ENCODE results near the gene TRIM24. TPM values are rescaled to one million over a fixed set of nuclear protein-coding genes. Genes with fewer than 3 reads are reported as not detected.
A peak's percentile ranks its signal among the peaks of the same experiment; 100 is the strongest.

TRIM24 gene
- total and polyA plus RNA-seq, 2 of the 13 experiments (the other 11 are each of a cell fraction or from before 2014, with no cell fraction given), result 100 to 106 TPM

DNA sequence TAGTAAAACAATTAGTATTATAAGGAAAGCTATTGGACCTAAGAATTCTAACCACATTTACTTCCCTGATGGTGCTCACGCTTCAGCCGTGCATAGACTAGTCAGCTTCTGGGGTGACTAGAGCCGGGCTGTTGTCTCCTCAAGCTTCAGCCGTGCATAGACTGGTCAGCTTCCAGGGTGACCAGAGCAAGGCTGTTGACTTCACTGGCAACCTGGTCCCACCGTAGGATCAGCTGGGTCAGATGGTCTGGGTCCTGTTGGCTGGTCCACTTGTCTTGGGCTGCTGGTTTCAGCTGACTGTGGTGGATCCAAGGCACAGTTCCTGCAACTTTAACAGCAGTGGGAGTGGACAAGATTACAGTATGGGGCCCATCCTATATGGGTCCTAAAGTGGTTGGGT lies 99.4 kb downstream of the TRIM24 start (continued):
- no peak for TF ChIP-seq ZBTB8A (CRISPR knock-in tag; IDR thresholded peaks at IDR 0.05; ENCODE audit: borderline replicate concordance, low read depth)
- TF ChIP-seq SKIL (CRISPR knock-in tag; IDR thresholded peaks at IDR 0.05; ENCODE audit: borderline replicate concordance), result no peak
- TF ChIP-seq ATF7 (IDR thresholded peaks at IDR 0.05), result no peak
- TF ChIP-seq ATF7 (CRISPR knock-in tag; IDR thresholded peaks at IDR 0.05), result no peak
- no peak for TF ChIP-seq E2F2 (CRISPR knock-in tag; IDR thresholded peaks at IDR 0.05; ENCODE audit: borderline replicate concordance)
- peak; percentile 94 for TF ChIP-seq RBM22 (optimal IDR thresholded peaks at IDR 0.05; ENCODE audit: low read length)
- TF ChIP-seq, protein P1, sequence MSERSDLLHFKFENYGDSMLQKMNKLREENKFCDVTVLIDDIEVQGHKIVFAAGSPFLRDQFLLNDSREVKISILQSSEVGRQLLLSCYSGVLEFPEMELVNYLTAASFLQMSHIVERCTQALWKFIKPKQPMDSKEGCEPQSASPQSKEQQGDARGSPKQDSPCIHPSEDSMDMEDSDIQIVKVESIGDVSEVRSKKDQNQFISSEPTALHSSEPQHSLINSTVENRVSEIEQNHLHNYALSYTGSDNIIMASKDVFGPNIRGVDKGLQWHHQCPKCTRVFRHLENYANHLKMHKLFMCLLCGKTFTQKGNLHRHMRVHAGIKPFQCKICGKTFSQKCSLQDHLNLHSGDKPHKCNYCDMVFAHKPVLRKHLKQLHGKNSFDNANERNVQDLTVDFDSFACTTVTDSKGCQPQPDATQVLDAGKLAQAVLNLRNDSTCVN (CRISPR knock-in tag; IDR thresholded peaks at IDR 0.05; ENCODE audit: borderline replicate concordance), result no peak
- TF ChIP-seq SRF (IDR thresholded peaks at IDR 0.05; ENCODE audit: low read depth, low read length), result no peak
- TF ChIP-seq POLR2G (IDR thresholded peaks at IDR 0.05; ENCODE audit: low read depth, low read length), result 0 out of 2 replicates have a peak, but pooled peaks have one; percentile 37
- TF ChIP-seq SALL2 (CRISPR knock-in tag; IDR thresholded peaks at IDR 0.05), result no peak
- TF ChIP-seq, protein P2, sequence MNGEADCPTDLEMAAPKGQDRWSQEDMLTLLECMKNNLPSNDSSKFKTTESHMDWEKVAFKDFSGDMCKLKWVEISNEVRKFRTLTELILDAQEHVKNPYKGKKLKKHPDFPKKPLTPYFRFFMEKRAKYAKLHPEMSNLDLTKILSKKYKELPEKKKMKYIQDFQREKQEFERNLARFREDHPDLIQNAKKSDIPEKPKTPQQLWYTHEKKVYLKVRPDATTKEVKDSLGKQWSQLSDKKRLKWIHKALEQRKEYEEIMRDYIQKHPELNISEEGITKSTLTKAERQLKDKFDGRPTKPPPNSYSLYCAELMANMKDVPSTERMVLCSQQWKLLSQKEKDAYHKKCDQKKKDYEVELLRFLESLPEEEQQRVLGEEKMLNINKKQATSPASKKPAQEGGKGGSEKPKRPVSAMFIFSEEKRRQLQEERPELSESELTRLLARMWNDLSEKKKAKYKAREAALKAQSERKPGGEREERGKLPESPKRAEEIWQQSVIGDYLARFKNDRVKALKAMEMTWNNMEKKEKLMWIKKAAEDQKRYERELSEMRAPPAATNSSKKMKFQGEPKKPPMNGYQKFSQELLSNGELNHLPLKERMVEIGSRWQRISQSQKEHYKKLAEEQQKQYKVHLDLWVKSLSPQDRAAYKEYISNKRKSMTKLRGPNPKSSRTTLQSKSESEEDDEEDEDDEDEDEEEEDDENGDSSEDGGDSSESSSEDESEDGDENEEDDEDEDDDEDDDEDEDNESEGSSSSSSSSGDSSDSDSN (CRISPR knock-in tag; IDR thresholded peaks at IDR 0.05), result no peak
- TF ChIP-seq MTF1 (CRISPR knock-in tag; IDR thresholded peaks at IDR 0.05), result no peak
- TF ChIP-seq CENPX (CRISPR knock-in tag; IDR thresholded peaks at IDR 0.05), result no peak
- no peak for TF ChIP-seq BHLHE40 (IDR thresholded peaks at IDR 0.05; ENCODE audit: low read length)
- no peak for TF ChIP-seq HCFC1 (IDR thresholded peaks at IDR 0.05; ENCODE audit: low read depth, low read length)
